Activated CD8-positive, alpha-beta T cell treated with anti-CD3 and anti-CD28 coated beads for 36 hours (primary cell): ENCODE results near the gene ZSCAN10. TPM values are rescaled to one million over a fixed set of nuclear protein-coding genes. Genes with fewer than 3 reads are reported as not detected.
A peak's percentile ranks its signal among the peaks of the same experiment; 100 is the strongest.

ENCODE experiments used
- ATAC-seq: fragments of 200-7000 bp; cut with Tn5 transposase; one replicate; pipeline ENCODE4 v1.10.0; 2021; ENCODE audit warnings: mild to moderate bottlenecking, moderate library complexity
- CTCF ChIA-PET: fragments of 350-600 bp; sonication (Branson Sonifier 250); formaldehyde crosslinking; loops from one replicate; lab custom pipeline; 2021; ENCODE audit warnings: antibody characterized with exemption; lab: Charles Lee
- POLR2A ChIA-PET: fragments of 350-600 bp; sonication (Branson Sonifier 250); formaldehyde crosslinking; loops from one replicate; lab custom pipeline; 2021; ENCODE audit warnings: antibody characterized with exemption; lab: Charles Lee
- DNase-seq: peaks from one replicate; pipeline ENCODE4 v3.0.0-alpha.2; 2020
- H3K27ac Mint-ChIP-seq: one replicate; pipeline ENCODE4 v1.8.0; 2021; ENCODE audit warnings: mild to moderate bottlenecking, mixed read lengths
- H3K27me3 Mint-ChIP-seq: one replicate; pipeline ENCODE4 v1.8.0; 2021; ENCODE audit warnings: mixed read lengths
- H3K36me3 Mint-ChIP-seq: one replicate; pipeline ENCODE4 v1.8.0; 2021; ENCODE audit warnings: low read depth, mixed read lengths
- H3K4me1 Mint-ChIP-seq: one replicate; pipeline ENCODE4 v1.8.0; 2021; ENCODE audit warnings: low read depth, mixed read lengths
- H3K4me3 Mint-ChIP-seq: one replicate; pipeline ENCODE4 v1.8.0; 2021; ENCODE audit warnings: mild to moderate bottlenecking, moderate library complexity, mixed read lengths
- H3K9me3 Mint-ChIP-seq: one replicate; pipeline ENCODE4 v1.8.0; 2021; ENCODE audit warnings: mixed read lengths
- CTCF ChIP-seq: fragments of 200-600 bp; IDR thresholded peaks from one replicate; pipeline ENCODE4 v1.8.0; 2022; ENCODE audit warnings: antibody characterized with exemption, mild to moderate bottlenecking
- intact Hi-C: fragments of 100-400 bp; cut with micrococcal nuclease; formaldehyde crosslinking; loops from one replicate; pipeline ENCODE4 v1.10.0; 2022
- total RNA-seq, 2 experiments: library from RNA; stranded (reverse); gene quantifications; one replicate each; pipeline ENCODE4 v1.2.3, GENCODE V29; 2021

Gene ZSCAN10
- total RNA-seq, 2 experiments from 2014 or later = 0.09 to 0.25 TPM

GRCh38 chr16:3065742-3066439 lies 33.2 kb downstream of the ZSCAN10 start:
- H3K9me3 Mint-ChIP-seq = no peaks in the 10 kb centered on the region
- ChIA-PET POLR2A (interaction anchor here (0.8 to 4.0 kb wide), 7 partner anchors 10 to 106 kb away, joined by 3 to 49 read pairs (median 5); partner anchors contain the start of gene ZNF213), CTCF (interaction anchor here (0.6 to 14.0 kb wide), 8 partner anchors 9 to 102 kb away, joined by 3 to 288 read pairs (median 3); no protein-coding TSS in a partner anchor)
- H3K36me3 Mint-ChIP-seq = peaks cover 48% of the 10 kb centered on the region
- peaks cover 57% of the 10 kb centered on the region for H3K4me1 Mint-ChIP-seq
- ATAC-seq (peak; percentile 13), DNase-seq (peak; percentile 45)
- H3K4me3 Mint-ChIP-seq = peak overlapping the region; percentile 97
- no peaks in the 10 kb centered on the region for H3K27me3 Mint-ChIP-seq
- peak overlapping the region; percentile 99 for H3K27ac Mint-ChIP-seq
- no peak for TF ChIP-seq CTCF
- intact Hi-C loops = no loop called here

GRCh38 chr16:3065069-3065741 lies 33.9 kb downstream of the ZSCAN10 start, which contains the start of gene IL32:
Gene IL32 (plus strand): TSS chr16:3065640. CDS start chr16:3065812, 172 bp downstream.
- peak; percentile 55 for ATAC-seq
- no peak for TF ChIP-seq CTCF
- H3K9me3 Mint-ChIP-seq = no peaks in the 10 kb centered on the region
- H3K27ac Mint-ChIP-seq = peak within 1 kb of the TSS; percentile 99
- H3K27me3 Mint-ChIP-seq = no peaks in the 10 kb centered on the region
- ChIA-PET CTCF (interaction anchor here (0.6 to 14.0 kb wide), 6 partner anchors 10 to 103 kb away, joined by 3 to 288 read pairs (median 3); no protein-coding TSS in a partner anchor), POLR2A (interaction anchor here (0.9 to 4.0 kb wide), 10 partner anchors 11 to 107 kb away, joined by 3 to 49 read pairs (median 5); partner anchors contain the start of gene ZNF213)
- peak within 1 kb of the TSS; percentile 97 for H3K4me3 Mint-ChIP-seq
- H3K4me1 Mint-ChIP-seq = peaks cover 55% of the 10 kb centered on the region
- H3K36me3 Mint-ChIP-seq = peaks cover 45% of the 10 kb centered on the region
- intact Hi-C loops = no loop called here
- peak; percentile 77 for DNase-seq

- peak overlapping the region; percentile 99 for H3K27ac Mint-ChIP-seq
- no peak for TF ChIP-seq CTCF
- no peak for ATAC-seq
- H3K9me3 Mint-ChIP-seq = no peaks in the 10 kb centered on the region
- ChIA-PET CTCF (interaction anchor here (1.0 to 14.0 kb wide), 10 partner anchors 11 to 102 kb away, joined by 3 to 288 read pairs (median 5); no protein-coding TSS in a partner anchor), POLR2A (interaction anchor here (0.6 to 1.8 kb wide), 7 partner anchors 16 to 65 kb away, joined by 3 to 7 read pairs (median 3); no protein-coding TSS in a partner anchor)
- H3K4me1 Mint-ChIP-seq = peaks cover 55% of the 10 kb centered on the region
- peaks cover 33% of the 10 kb centered on the region for H3K36me3 Mint-ChIP-seq
- H3K27me3 Mint-ChIP-seq = no peaks in the 10 kb centered on the region
- intact Hi-C loops = no loop called here
- DNase-seq = no peak
- peak overlapping the region; percentile 97 for H3K4me3 Mint-ChIP-seq
Measured at GRCh38 chr16:3063625-3064386, 35.3 kb downstream of the ZSCAN10 start.

- intact Hi-C loops = no loop called here
- CTCF ChIA-PET = interaction anchor here (1.0 to 14.0 kb wide), 6 partner anchors 12 to 66 kb away, joined by 4 to 288 read pairs (median 7); no protein-coding TSS in a partner anchor
- Mint-ChIP-seq H3K4me1 (peaks cover 46% of the 10 kb centered on the region), H3K36me3 (peaks cover 23% of the 10 kb centered on the region), H3K27me3 (no peaks in the 10 kb centered on the region), H3K4me3 (no peak overlapping the region), H3K9me3 (no peaks in the 10 kb centered on the region), H3K27ac (no peak overlapping the region)
- no peak for ATAC-seq
- no peak for DNase-seq
- POLR2A ChIA-PET = interaction anchor here (1.8 kb wide), 1 partner anchor 15 kb away, joined by 7 read pairs; no protein-coding TSS in a partner anchor
- TF ChIP-seq CTCF = no peak
Measured at GRCh38 chr16:3062553-3062952, 36.5 kb downstream of the ZSCAN10 start.
